ENCODE data around the gene KCNG2. TPM values are rescaled to one million over a fixed set of nuclear protein-coding genes. Genes with fewer than 3 reads are reported as not detected.

Gene KCNG2
- total and polyA plus RNA-seq, 2 of the 13 experiments (the other 11 are each of a cell fraction or from before 2014, with no cell fraction given): not detected

DNA sequence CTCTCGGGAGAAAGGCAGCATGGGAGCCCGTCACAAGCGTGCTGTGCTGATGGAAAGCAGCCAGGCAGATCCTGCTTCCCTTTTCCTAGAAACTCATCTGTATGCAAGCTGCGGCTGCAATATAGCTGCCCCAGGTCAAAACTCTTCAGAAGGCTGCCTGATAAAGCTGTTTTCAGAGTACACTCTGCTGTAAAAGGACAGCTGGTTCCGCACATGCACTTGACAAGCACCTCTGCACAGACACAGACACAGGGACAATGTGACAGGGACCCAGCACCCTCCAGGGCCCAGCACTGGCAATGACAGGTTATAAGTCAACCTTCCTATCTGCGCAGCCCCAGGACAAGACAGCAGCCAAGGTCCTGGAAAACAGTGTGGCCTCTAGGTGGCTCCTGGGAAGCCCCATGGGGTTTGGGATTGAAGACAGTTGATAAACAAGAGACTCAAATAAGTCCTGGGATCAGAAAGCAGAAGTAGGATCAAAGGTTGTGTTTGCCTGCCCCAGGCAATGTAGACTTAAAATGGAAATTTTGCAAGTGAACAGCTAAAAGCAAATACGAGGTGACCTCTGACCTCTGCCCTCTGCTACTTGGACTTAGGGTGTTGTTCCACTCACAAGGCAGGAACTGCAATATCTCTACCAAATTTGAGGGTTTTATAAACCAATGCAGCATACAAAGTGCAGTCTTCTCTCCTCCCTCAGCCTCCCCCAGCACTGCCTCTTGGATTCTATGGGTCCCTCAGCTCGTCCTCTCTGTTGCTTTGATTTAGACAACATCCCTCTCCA lies 136.8 kb downstream of the KCNG2 start:
- DNase-seq (ENCODE audit: low spot score) (peak; percentile 99), FAIRE-seq (peak; percentile 99), ATAC-seq (peak; percentile 96)
- peaks cover 60% of the 10 kb centered on the region for H3K4me1 ChIP-seq (ENCODE audit: insufficient read depth, low read length)
- peaks cover 13% of the 10 kb centered on the region for H4K20me1 ChIP-seq (ENCODE audit: insufficient read depth, low read length)
- peak overlapping the region in 2 of 3 experiments; percentile 34 to 55; a peak in 3 of 6 replicates for H3K4me3 ChIP-seq (replicated peaks in 1 of 3; ENCODE audit: insufficient read depth in 1 of 3, low read depth in 2 of 3, low read length in 3 of 3)
- intact Hi-C loops (cut with micrococcal nuclease; ENCODE audit: unreplicated experiment): loop anchor here (1.0 to 2.0 kb wide), 6 partner anchors 16 to 220 kb away; partner anchors contain the start of genes HSBP1L1, RBFA and TXNL4A
- H3K9me3 ChIP-seq (ENCODE audit: low read length): peaks cover 11% of the 10 kb centered on the region
- CTCF ChIA-PET (ENCODE audit: low intra/inter-chr PET ratio, low total read pairs): interaction anchor here (0.7 to 2.8 kb wide), 5 partner anchors 17 to 220 kb away, joined by 3 to 23 read pairs (median 8); partner anchors contain the start of genes HSBP1L1, RBFA, SLC66A2 and TXNL4A
- no peak overlapping the region for H2AFZ ChIP-seq (ENCODE audit: low read length)
- in situ Hi-C loops (cut with HindIII; ENCODE audit: extremely low pct_ligation_motif_present, low pct_unique_long_range_greater_than_20kb): loop anchor here (10.0 kb wide), 1 partner anchor 170 kb away; the partner anchor contains the start of gene ADNP2
- POLR2A ChIA-PET: interaction anchor here (0.8 to 3.0 kb wide), 17 partner anchors 10 to 313 kb away, joined by 3 to 45 read pairs (median 5); partner anchors contain the start of genes ADNP2, HSBP1L1, PARD6G and RBFA
- BruUV-seq (replicated peaks): no TSS peak
- H3K9ac ChIP-seq (ENCODE audit: insufficient read depth, low read depth, low read length): peak overlapping the region; percentile 34
- H3K4me2 ChIP-seq (ENCODE audit: low read depth, low read length): peak overlapping the region; percentile 74
- peaks cover 87% of the 10 kb centered on the region for H3K79me2 ChIP-seq (ENCODE audit: insufficient read depth, low read length)
- peak overlapping the region; percentile 88 for H3K27ac ChIP-seq (ENCODE audit: extremely low read length, insufficient read depth, low read length)
- H3K36me3 ChIP-seq (replicated peaks in 1 of 2; ENCODE audit: control insufficient read depth in 1 of 2, insufficient read depth in 2 of 2, low read length in 2 of 2): peaks cover 3 to 5% of the 10 kb centered on the region in 2 experiments; a peak in 2 of 5 replicates
- WGBS (ENCODE audit: low lambda C conversion rate): 3% methylated on average over 8 of the region's 8 CpGs
- H3K27me3 ChIP-seq (ENCODE audit: control insufficient read depth in 1 of 2, insufficient read depth in 2 of 2, low read length in 2 of 2): no peaks in the 10 kb centered on the region
- TF ChIP-seq, protein P1, sequence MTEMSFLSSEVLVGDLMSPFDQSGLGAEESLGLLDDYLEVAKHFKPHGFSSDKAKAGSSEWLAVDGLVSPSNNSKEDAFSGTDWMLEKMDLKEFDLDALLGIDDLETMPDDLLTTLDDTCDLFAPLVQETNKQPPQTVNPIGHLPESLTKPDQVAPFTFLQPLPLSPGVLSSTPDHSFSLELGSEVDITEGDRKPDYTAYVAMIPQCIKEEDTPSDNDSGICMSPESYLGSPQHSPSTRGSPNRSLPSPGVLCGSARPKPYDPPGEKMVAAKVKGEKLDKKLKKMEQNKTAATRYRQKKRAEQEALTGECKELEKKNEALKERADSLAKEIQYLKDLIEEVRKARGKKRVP (CRISPR knock-in tag; IDR thresholded peaks at IDR 0.05): peak in 1 of 2 experiments; percentile 63; a peak in 2 of 4 replicates
- TF ChIP-seq KLF15 (CRISPR knock-in tag; IDR thresholded peaks at IDR 0.05; ENCODE audit: borderline replicate concordance) (no peak), ZNF451 (CRISPR knock-in tag; IDR thresholded peaks at IDR 0.05) (0 out of 2 replicates have a peak, but pooled peaks have one; percentile 57), ASH2L (IDR thresholded peaks at IDR 0.05; ENCODE audit: insufficient read length, low read depth, low read length) (peak; percentile 63), BRD4 (CRISPR knock-in tag; IDR thresholded peaks at IDR 0.05) (no peak; the same call in none of the 2 replicates), ZBTB7B (CRISPR knock-in tag; IDR thresholded peaks at IDR 0.05) (peak; percentile 79; the same call in 1 of the 2 replicates), ZNF614 (CRISPR knock-in tag; IDR thresholded peaks at IDR 0.05; ENCODE audit: borderline replicate concordance) (peak; percentile 98), KDM4B (CRISPR knock-in tag; IDR thresholded peaks at IDR 0.05) (peak; percentile 61; the same call in 1 of the 2 replicates)
- TF ChIP-seq, protein P2, sequence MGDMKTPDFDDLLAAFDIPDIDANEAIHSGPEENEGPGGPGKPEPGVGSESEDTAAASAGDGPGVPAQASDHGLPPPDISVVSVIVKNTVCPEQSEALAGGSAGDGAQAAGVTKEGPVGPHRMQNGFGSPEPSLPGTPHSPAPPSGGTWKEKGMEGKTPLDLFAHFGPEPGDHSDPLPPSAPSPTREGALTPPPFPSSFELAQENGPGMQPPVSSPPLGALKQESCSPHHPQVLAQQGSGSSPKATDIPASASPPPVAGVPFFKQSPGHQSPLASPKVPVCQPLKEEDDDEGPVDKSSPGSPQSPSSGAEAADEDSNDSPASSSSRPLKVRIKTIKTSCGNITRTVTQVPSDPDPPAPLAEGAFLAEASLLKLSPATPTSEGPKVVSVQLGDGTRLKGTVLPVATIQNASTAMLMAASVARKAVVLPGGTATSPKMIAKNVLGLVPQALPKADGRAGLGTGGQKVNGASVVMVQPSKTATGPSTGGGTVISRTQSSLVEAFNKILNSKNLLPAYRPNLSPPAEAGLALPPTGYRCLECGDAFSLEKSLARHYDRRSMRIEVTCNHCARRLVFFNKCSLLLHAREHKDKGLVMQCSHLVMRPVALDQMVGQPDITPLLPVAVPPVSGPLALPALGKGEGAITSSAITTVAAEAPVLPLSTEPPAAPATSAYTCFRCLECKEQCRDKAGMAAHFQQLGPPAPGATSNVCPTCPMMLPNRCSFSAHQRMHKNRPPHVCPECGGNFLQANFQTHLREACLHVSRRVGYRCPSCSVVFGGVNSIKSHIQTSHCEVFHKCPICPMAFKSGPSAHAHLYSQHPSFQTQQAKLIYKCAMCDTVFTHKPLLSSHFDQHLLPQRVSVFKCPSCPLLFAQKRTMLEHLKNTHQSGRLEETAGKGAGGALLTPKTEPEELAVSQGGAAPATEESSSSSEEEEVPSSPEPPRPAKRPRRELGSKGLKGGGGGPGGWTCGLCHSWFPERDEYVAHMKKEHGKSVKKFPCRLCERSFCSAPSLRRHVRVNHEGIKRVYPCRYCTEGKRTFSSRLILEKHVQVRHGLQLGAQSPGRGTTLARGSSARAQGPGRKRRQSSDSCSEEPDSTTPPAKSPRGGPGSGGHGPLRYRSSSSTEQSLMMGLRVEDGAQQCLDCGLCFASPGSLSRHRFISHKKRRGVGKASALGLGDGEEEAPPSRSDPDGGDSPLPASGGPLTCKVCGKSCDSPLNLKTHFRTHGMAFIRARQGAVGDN (CRISPR knock-in tag; IDR thresholded peaks at IDR 0.05): peak; percentile 56
- TF ChIP-seq, protein P3, sequence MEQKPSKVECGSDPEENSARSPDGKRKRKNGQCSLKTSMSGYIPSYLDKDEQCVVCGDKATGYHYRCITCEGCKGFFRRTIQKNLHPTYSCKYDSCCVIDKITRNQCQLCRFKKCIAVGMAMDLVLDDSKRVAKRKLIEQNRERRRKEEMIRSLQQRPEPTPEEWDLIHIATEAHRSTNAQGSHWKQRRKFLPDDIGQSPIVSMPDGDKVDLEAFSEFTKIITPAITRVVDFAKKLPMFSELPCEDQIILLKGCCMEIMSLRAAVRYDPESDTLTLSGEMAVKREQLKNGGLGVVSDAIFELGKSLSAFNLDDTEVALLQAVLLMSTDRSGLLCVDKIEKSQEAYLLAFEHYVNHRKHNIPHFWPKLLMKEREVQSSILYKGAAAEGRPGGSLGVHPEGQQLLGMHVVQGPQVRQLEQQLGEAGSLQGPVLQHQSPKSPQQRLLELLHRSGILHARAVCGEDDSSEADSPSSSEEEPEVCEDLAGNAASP (CRISPR knock-in tag; IDR thresholded peaks at IDR 0.05; ENCODE audit: borderline replicate concordance): peak; percentile 61; the same call in 1 of the 2 replicates
- TF ChIP-seq, protein P4, sequence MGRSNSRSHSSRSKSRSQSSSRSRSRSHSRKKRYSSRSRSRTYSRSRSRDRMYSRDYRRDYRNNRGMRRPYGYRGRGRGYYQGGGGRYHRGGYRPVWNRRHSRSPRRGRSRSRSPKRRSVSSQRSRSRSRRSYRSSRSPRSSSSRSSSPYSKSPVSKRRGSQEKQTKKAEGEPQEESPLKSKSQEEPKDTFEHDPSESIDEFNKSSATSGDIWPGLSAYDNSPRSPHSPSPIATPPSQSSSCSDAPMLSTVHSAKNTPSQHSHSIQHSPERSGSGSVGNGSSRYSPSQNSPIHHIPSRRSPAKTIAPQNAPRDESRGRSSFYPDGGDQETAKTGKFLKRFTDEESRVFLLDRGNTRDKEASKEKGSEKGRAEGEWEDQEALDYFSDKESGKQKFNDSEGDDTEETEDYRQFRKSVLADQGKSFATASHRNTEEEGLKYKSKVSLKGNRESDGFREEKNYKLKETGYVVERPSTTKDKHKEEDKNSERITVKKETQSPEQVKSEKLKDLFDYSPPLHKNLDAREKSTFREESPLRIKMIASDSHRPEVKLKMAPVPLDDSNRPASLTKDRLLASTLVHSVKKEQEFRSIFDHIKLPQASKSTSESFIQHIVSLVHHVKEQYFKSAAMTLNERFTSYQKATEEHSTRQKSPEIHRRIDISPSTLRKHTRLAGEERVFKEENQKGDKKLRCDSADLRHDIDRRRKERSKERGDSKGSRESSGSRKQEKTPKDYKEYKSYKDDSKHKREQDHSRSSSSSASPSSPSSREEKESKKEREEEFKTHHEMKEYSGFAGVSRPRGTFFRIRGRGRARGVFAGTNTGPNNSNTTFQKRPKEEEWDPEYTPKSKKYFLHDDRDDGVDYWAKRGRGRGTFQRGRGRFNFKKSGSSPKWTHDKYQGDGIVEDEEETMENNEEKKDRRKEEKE (IDR thresholded peaks at IDR 0.05): no peak

Measured in HepG2 (cell line).